Neutrophil (primary cell): ENCODE results near the gene TEC.
A peak's percentile ranks its signal among the peaks of the same experiment; 100 is the strongest.

ENCODE experiments used
- H3K27ac ChIP-seq: fragments of 200-600 bp; sonication (generic); 2 replicates; pipeline ENCODE4 v1.5.1; 2016; ENCODE audit warnings: mild to moderate bottlenecking, moderate library complexity
- H3K27me3 ChIP-seq: fragments of 200-600 bp; sonication (generic); 2 replicates; pipeline ENCODE4 v1.6.0; 2016; ENCODE audit warnings: mild to moderate bottlenecking
- H3K36me3 ChIP-seq: fragments of 200-600 bp; sonication (generic); 2 replicates; pipeline ENCODE4 v1.5.1; 2017
- H3K4me1 ChIP-seq, 2 experiments: fragments of 200-600 bp in 1 of 2; sonication (generic) in 1 of 2; 1 replicate in 1 of 2; 2 replicates in 1 of 2; pipeline versions ENCODE4 v1.5.1 to v1.6.1; 2013 to 2016; ENCODE audit warnings: low read depth in 1 of 2, low read length in 1 of 2, mild to moderate bottlenecking in 1 of 2, moderate library complexity in 1 of 2; ENCODE audit not compliant: control insufficient read depth in 1 of 2, insufficient read depth in 1 of 2
- H3K4me3 ChIP-seq, 2 experiments: fragments of 200-600 bp in 1 of 2; sonication (generic) in 1 of 2; 1 replicate in 1 of 2; 2 replicates in 1 of 2; pipeline ENCODE4 v1.5.1; 2013 to 2016; ENCODE audit warnings: low read depth in 1 of 2, low read length in 1 of 2, mild to moderate bottlenecking in 1 of 2, moderate library complexity in 1 of 2
- H3K9me3 ChIP-seq: fragments of 200-600 bp; sonication (generic); 2 replicates; pipeline ENCODE4 v1.5.1; 2016
- CTCF ChIP-seq: fragments of 200-600 bp; sonication (generic); IDR thresholded peaks from 2 replicates; pipeline ENCODE4 v1.5.1; 2016; ENCODE audit warnings: antibody characterized with exemption

Gene TEC

GRCh38 chr4:48243887-48244286 is 25.8 kb downstream of the TEC start:
- H3K27ac ChIP-seq: no peak overlapping the region
- TF ChIP-seq CTCF: no peak

GRCh38 chr4:48243429-48243828 is 26.2 kb downstream of the TEC start:
- TF ChIP-seq CTCF: no peak
- H3K27ac ChIP-seq: peak overlapping the region; percentile 32
- peaks cover 11 to 26% of the 10 kb centered on the region in 2 experiments for H3K4me1 ChIP-seq
- H3K9me3 ChIP-seq: no peaks in the 10 kb centered on the region
- no peaks in the 10 kb centered on the region for H3K36me3 ChIP-seq
- H3K27me3 ChIP-seq: no peaks in the 10 kb centered on the region
- no peak overlapping the region for H3K4me3 ChIP-seq

More at GRCh38 chr4:48243887-48244286, 25.8 kb downstream of the TEC start:
- peaks cover 10 to 26% of the 10 kb centered on the region in 2 experiments for H3K4me1 ChIP-seq
- H3K4me3 ChIP-seq: no peak overlapping the region
- H3K27me3 ChIP-seq: no peaks in the 10 kb centered on the region
- H3K9me3 ChIP-seq: no peaks in the 10 kb centered on the region
- H3K36me3 ChIP-seq: no peaks in the 10 kb centered on the region

- Histone ChIP-seq H3K36me3 (no peaks in the 10 kb centered on the region), H3K4me3 (no peak overlapping the region), H3K27ac (peak overlapping the region; percentile 32), H3K9me3 (no peaks in the 10 kb centered on the region), H3K4me1 (peaks cover 18 to 34% of the 10 kb centered on the region in 2 experiments), H3K27me3 (no peaks in the 10 kb centered on the region)
- TF ChIP-seq CTCF: no peak
Observed at GRCh38 chr4:48242511-48243195, 27.0 kb downstream of the TEC start.

- TF ChIP-seq CTCF: no peak
- Histone ChIP-seq H3K27me3 (no peaks in the 10 kb centered on the region), H3K4me3 (no peak overlapping the region), H3K36me3 (no peaks in the 10 kb centered on the region), H3K4me1 (peaks cover 15 to 29% of the 10 kb centered on the region in 2 experiments), H3K9me3 (no peaks in the 10 kb centered on the region), H3K27ac (peak overlapping the region; percentile 20)
Observed at GRCh38 chr4:48241731-48242130, 27.9 kb downstream of the TEC start.

GRCh38 chr4:48237996-48238645 is 31.5 kb downstream of the TEC start:
- Histone ChIP-seq H3K4me1 (peaks cover 30 to 39% of the 10 kb centered on the region in 2 experiments), H3K4me3 (peak overlapping the region in 1 of 2 experiments; percentile 3), H3K27ac (peak overlapping the region; percentile 57), H3K9me3 (no peaks in the 10 kb centered on the region), H3K36me3 (no peaks in the 10 kb centered on the region), H3K27me3 (no peaks in the 10 kb centered on the region)
- no peak for TF ChIP-seq CTCF
